GM21390 (cell line): ENCODE results near the gene KRTAP9-9.
"Not testable (repeated sequence)": the region's sequence is repeated elsewhere in the genome, so short reads cannot be mapped to it uniquely, and the experiment has no call there.

ENCODE experiments used
- ATAC-seq: cut with Tn5 transposase; IDR thresholded peaks from one replicate; pipeline ENCODE4 v1.9.1; 2021; ENCODE audit not compliant: unreplicated experiment

The KRTAP9-9 gene

GRCh38 chr17:41255381-41256290 is at the start of gene KRTAP9-9:
Gene KRTAP9-9, plus strand, starts transcription at chr17:41255384.
- ATAC-seq: not testable (repeated sequence)

DNA sequence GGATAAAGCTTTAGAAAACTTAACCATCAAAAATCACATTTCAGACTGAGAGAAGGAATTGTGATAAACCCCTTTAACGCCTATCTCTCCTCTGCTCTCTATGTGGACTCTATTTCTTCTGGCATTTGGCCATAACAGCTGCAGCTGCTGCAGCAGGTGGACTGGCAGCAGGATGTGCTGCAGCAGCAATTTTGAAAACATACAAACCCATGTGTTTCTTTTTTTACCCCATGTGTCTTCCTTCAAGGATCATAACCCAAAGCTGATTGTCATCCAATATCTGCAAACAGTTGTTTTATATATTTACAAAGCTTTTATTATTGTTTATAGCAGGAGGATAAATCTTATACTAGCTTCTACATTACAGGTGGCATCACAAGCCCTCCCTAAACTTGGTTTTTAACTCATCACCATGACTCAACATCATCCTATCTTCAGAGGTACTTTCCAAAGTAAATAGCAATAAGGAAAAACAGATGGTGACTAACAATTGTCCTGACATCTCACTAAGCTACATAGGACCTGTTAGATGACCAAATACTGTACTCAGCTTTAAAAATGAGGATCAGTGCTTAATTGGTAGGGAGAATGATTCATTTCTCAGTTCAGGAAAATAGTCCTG is 43.2 kb upstream of the KRTAP9-9 start:
- ATAC-seq: no peak

- no peak for ATAC-seq
These were observed 42.5 kb upstream of the KRTAP9-9 start for GRCh38 chr17:41212524-41213169.

DNA sequence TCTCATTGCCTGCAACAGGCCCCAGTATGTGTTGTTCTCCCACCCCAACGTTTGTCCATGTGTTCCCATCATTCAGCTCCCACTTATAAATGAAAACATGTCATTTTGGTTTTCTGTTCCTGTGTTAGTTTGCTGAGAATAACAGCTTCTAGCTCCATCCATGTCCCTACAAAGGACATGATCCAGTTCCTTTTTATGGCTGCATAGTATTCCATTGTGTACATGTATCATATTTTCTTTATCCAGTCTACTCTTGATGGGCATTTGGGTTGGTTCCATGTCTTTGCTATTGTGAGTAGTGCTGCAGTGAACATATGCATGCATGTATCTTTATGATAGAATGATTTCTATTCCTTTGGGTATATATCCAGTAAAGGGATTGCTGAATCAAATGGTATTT is 39.5 kb upstream of the KRTAP9-9 start:
- no peak for ATAC-seq

GRCh38 chr17:41223821-41224220 is 31.4 kb upstream of the KRTAP9-9 start:
- no peak for ATAC-seq

- ATAC-seq: no peak
These were observed 29.1 kb upstream of the KRTAP9-9 start for GRCh38 chr17:41226051-41226450.

GRCh38 chr17:41226598-41227095 is 28.5 kb upstream of the KRTAP9-9 start, which contains the start of gene KRTAP9-2:
Gene KRTAP9-2, plus strand, starts transcription at chr17:41226648. Its CDS starts 7 bp downstream, at chr17:41226655.
- ATAC-seq: not testable (repeated sequence)

DNA sequence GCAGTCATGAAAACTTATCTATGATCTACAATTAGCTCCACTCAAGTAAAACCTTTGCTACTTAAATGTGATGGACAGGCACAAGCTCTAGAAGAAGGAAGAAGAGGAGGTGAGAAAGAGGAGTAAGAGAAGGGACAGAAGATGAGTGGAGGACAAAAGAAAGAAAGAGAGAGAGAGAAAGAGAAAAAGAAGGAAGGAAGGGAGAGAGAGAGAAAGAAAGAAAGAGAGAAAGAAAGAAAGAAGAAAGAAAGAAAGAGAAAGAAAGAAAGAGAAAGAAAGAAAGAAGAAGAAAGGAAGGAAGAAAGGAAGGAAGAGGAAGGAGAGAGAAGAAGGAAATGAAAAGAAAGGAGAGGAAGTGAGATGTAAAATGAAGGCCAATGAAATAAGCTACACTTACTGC is 25.1 kb upstream of the KRTAP9-9 start:
- ATAC-seq: no peak

DNA sequence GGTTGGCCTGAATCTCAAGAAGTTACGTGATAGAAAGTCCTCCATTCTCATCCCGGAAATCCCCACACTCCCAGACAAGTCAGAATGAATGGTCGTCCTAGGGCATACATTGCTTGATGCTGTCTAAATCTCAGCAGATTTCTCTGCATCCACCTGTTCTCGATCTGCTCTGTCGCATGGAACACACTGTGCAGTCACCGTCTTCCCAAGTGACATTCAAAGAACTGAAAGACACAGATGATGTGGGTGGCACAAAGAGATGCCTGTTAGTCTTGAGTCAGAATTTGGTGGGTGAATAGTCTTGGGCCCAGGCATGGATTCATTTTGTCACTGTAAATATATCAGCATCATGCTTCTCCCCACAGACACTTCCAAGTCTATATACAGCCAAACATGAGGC is 23.5 kb upstream of the KRTAP9-9 start:
- ATAC-seq: no peak

- not testable (repeated sequence) for ATAC-seq
These were observed 22.6 kb upstream of the KRTAP9-9 start, which contains the start of gene KRTAP9-3 for GRCh38 chr17:41232399-41233105. Gene KRTAP9-3, plus strand, starts transcription at chr17:41232449. Its CDS starts 53 bp downstream, at chr17:41232502.

DNA sequence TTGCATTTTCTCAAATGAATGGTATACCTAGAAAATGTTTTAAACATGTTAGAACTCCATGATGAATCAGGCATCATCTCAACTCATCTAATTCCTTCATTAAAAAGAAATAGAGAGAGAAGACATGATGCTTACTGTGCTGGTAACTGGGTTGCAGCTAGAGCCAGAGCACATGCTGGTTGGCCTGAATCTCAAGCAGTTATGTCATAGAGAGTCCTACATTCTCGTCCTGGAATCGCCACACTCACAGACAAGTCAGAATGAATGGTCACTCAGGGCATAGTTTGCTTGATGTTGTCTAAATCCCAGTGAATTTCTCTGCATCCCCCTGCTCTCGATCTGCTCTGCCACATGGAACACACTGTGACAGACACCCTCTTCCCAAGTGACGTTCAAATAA is 18.1 kb upstream of the KRTAP9-9 start:
- not testable (repeated sequence) for ATAC-seq

GRCh38 chr17:41237949-41238437 is 17.2 kb upstream of the KRTAP9-9 start, which contains the start of gene KRTAP9-8:
Gene KRTAP9-8, plus strand, starts transcription at chr17:41237999. Its CDS starts 53 bp downstream, at chr17:41238052.
- not testable (repeated sequence) for ATAC-seq

DNA sequence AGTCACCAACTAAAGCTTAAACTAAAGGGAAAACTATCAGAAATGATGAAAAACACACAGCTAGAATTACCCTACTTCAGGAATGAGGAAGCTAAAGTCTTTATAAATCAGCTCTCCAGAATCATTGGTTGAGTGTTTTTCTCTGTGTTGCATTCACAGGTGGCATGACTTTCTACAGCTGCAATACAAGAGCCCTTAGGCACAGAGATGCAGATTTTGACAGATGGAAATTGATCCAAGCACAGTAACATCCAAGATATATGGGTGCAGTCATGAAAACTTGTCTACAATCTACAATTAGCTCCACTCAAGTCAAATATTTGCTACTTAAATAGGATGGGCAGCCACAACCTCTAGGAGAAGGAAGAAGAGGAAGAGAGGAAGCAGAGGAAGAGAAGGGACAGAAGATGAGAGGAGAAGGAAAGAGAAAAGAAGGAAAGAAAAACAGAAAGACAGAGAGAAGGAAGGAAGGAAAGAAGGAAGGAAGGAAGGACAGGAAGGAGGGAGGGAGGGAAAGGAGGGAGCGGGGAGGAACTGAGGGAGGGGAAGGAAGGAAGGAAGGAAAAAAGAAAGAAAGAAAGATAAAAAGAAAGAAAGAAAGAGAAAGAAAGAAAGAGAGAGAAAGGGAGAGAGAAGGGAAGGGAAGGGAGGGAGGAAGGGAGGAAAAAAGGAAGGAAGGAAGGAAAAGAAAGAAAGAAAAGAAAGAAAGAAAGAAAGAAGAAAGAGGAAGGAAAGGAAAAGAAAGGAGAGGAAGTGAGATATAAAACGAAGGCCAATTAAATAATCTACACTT is 8.0 kb upstream of the KRTAP9-9 start:
- ATAC-seq: not testable (repeated sequence)

- ATAC-seq: not testable (repeated sequence)
These were observed 5.4 kb upstream of the KRTAP9-9 start, which contains the start of gene KRTAP9-4 for GRCh38 chr17:41249637-41250240. Gene KRTAP9-4, plus strand, starts transcription at chr17:41249687. Its CDS starts 34 bp downstream, at chr17:41249721.

GRCh38 chr17:41251261-41251660 is 3.9 kb upstream of the KRTAP9-9 start:
- ATAC-seq: no peak

GRCh38 chr17:41254861-41255260 is 323 bp upstream of the KRTAP9-9 start:
- no peak for ATAC-seq

- ATAC-seq: no peak
These were observed 1.1 kb downstream of the KRTAP9-9 start for GRCh38 chr17:41256291-41256685.

GRCh38 chr17:41258406-41258805 is 3.2 kb downstream of the KRTAP9-9 start:
- no peak for ATAC-seq

DNA sequence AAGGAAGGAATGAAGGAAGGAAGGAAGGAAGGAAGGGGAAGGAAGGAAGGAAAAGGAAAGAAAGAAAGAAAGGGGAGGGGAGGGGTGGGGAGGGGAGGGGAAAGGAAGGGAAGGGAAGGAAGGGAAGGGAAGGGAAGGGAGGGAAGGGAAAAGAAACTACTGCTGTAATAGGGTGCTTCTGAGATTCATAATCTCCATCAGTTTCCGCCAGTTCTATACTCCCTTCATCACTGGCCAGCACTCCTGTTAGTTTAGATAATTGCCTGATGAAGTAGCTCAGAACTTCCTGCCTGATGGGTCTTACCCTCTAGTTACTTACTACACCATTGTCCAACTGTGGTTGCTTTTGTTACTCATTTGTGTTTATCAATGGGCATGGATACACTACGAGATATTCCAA is 8.0 kb downstream of the KRTAP9-9 start:
- no peak for ATAC-seq
